Osteocyte (in vitro differentiated cells): ENCODE data around the gene EPHB3. TPM values are rescaled to one million over a fixed set of nuclear protein-coding genes. Genes with fewer than 3 reads are reported as not detected.

Experiments
- DNase-seq: peaks from one replicate; pipeline ENCODE4 v3.0.0; 2021; ENCODE audit warnings: mixed read lengths; ENCODE audit not compliant: unreplicated experiment; ENCODE audit errors: extremely low spot score
- H3K27ac Mint-ChIP-seq: one replicate; pipeline ENCODE4 v1.8.0; 2021; ENCODE audit warnings: mild to moderate bottlenecking, mixed read lengths; ENCODE audit not compliant: unreplicated experiment
- H3K27me3 Mint-ChIP-seq: one replicate; pipeline ENCODE4 v1.8.0; 2021; ENCODE audit warnings: mixed read lengths; ENCODE audit not compliant: unreplicated experiment
- H3K36me3 Mint-ChIP-seq: one replicate; pipeline ENCODE4 v1.8.0; 2021; ENCODE audit warnings: mixed read lengths; ENCODE audit not compliant: unreplicated experiment
- H3K4me1 Mint-ChIP-seq: one replicate; pipeline ENCODE4 v1.8.0; 2021; ENCODE audit warnings: mixed read lengths; ENCODE audit not compliant: unreplicated experiment
- H3K4me3 Mint-ChIP-seq: one replicate; pipeline ENCODE4 v1.8.0; 2021; ENCODE audit warnings: mild to moderate bottlenecking, moderate library complexity, mixed read lengths; ENCODE audit not compliant: unreplicated experiment
- H3K9me3 Mint-ChIP-seq: one replicate; pipeline ENCODE4 v1.8.0; 2021; ENCODE audit warnings: mixed read lengths; ENCODE audit not compliant: unreplicated experiment
- CTCF ChIP-seq: fragments of 200-600 bp; sonication (generic); IDR thresholded peaks from 2 replicates; pipeline ENCODE4 v1.5.0; 2021; ENCODE audit warnings: antibody characterized with exemption, mild to moderate bottlenecking, moderate library complexity
- total RNA-seq: library from RNA; stranded (reverse); gene quantifications from 2 replicates; pipeline ENCODE4 v1.2.1, GENCODE V29; 2021

EPHB3 gene
- total RNA-seq, 1 donor from 2014 or later, result 11.4 TPM

GRCh38 chr3:184532940-184533732 lies 28.4 kb upstream of the EPHB3 start:
- peak; percentile 23 for DNase-seq
- Mint-ChIP-seq H3K36me3 (no peaks in the 10 kb centered on the region), H3K27me3 (peaks cover 82% of the 10 kb centered on the region), H3K4me3 (no peak overlapping the region), H3K27ac (no peak overlapping the region), H3K4me1 (no peaks in the 10 kb centered on the region), H3K9me3 (no peaks in the 10 kb centered on the region)
- no peak for TF ChIP-seq CTCF

GRCh38 chr3:184537885-184538665 lies 23.5 kb upstream of the EPHB3 start:
- no peak overlapping the region for H3K4me3 Mint-ChIP-seq
- no peaks in the 10 kb centered on the region for H3K9me3 Mint-ChIP-seq
- no peaks in the 10 kb centered on the region for H3K4me1 Mint-ChIP-seq
- peaks cover 86% of the 10 kb centered on the region for H3K27me3 Mint-ChIP-seq
- H3K36me3 Mint-ChIP-seq, result no peaks in the 10 kb centered on the region
- no peak for TF ChIP-seq CTCF
- no peak overlapping the region for H3K27ac Mint-ChIP-seq
- peak; percentile 19 for DNase-seq

- Mint-ChIP-seq H3K27ac (no peak overlapping the region), H3K9me3 (no peaks in the 10 kb centered on the region), H3K36me3 (no peaks in the 10 kb centered on the region), H3K27me3 (peaks cover 88% of the 10 kb centered on the region), H3K4me3 (no peak overlapping the region), H3K4me1 (peaks cover under 1% of the 10 kb centered on the region)
- no peak for TF ChIP-seq CTCF
- DNase-seq, result peak; percentile 76
Measured at GRCh38 chr3:184538666-184539431, 22.7 kb upstream of the EPHB3 start.

- no peak overlapping the region for H3K27ac Mint-ChIP-seq
- H3K9me3 Mint-ChIP-seq, result no peaks in the 10 kb centered on the region
Measured at GRCh38 chr3:184539801-184540435, 21.7 kb upstream of the EPHB3 start.

More at GRCh38 chr3:184539801-184540435, 21.7 kb upstream of the EPHB3 start:
- Mint-ChIP-seq H3K36me3 (no peaks in the 10 kb centered on the region), H3K4me1 (peaks cover 3% of the 10 kb centered on the region), H3K4me3 (no peak overlapping the region), H3K27me3 (peaks cover 84% of the 10 kb centered on the region)
- peak; percentile 57 for DNase-seq
- no peak for TF ChIP-seq CTCF
